Thyroid gland (tissue), 4 donors: ENCODE measurements around the gene ACBD6. TPM values are rescaled to one million over a fixed set of nuclear protein-coding genes. Genes with fewer than 3 reads are reported as not detected.

Experiments
- DNase-seq, 2 donors: peaks; one replicate each; pipeline ENCODE4 v3.0.0-alpha.2; 2019
- H3K27ac ChIP-seq, 3 donors: fragments of 200-600 bp; sonication (generic); 1 replicate in 2 of 3; 2 replicates in 1 of 3; pipeline ENCODE4 v1.5.1; 2016 to 2019; ENCODE audit warnings: mild to moderate bottlenecking in 1 of 3, moderate library complexity in 1 of 3
- H3K27me3 ChIP-seq: fragments of 200-600 bp; sonication (generic); one replicate; pipeline ENCODE4 v1.5.1; 2019
- H3K36me3 ChIP-seq, 2 donors: fragments of 200-600 bp; sonication (generic); one replicate each; pipeline ENCODE4 v1.5.1; 2016 to 2019
- H3K4me1 ChIP-seq, 2 donors: fragments of 200-600 bp; sonication (generic); one replicate each; pipeline ENCODE4 v1.5.1; 2017 to 2019
- H3K4me3 ChIP-seq, 3 donors: fragments of 200-600 bp; sonication (generic); replicated peaks in 1 of 3; 1 replicate in 2 of 3; 2 replicates in 1 of 3; pipeline ENCODE4 v1.5.1; 2016; ENCODE audit warnings: mild to moderate bottlenecking in 1 of 3
- H3K9me3 ChIP-seq: fragments of 200-600 bp; sonication (generic); one replicate; pipeline ENCODE4 v1.5.1; 2017
- CTCF ChIP-seq, 6 experiments: fragments of 200-600 bp in 3 of 6; fragments of 450-650 bp in 3 of 6; sonication (generic) in 3 of 6; IDR thresholded peaks; one replicate each; pipeline ENCODE4 v1.5.1; 2016 to 2019; ENCODE audit warnings: antibody characterized with exemption in 6 of 6, mild to moderate bottlenecking in 2 of 6, inconsistent platforms in 1 of 6, moderate library complexity in 1 of 6
- POLR2A ChIP-seq, 2 donors: fragments of 450-650 bp; IDR thresholded peaks; one replicate each; pipeline ENCODE4 v1.6.1; 2017; ENCODE audit warnings: antibody characterized with exemption in 2 of 2, mild to moderate bottlenecking in 2 of 2, moderate library complexity in 1 of 2
- WGBS, 2 donors: methylation state at CpG; one replicate each; pipeline ENCODE4 v1.1.5; 2017; 5-methylcytosine and 5-hydroxymethylcytosine counted together
- intact Hi-C: fragments of 100-400 bp; cut with DNase I; formaldehyde crosslinking; loops from one replicate; pipeline ENCODE4 v1.15.1; 2023
- total RNA-seq, 4 donors: library from RNA; depleted of rRNA; stranded (reverse); fragments of >200 nt; gene quantifications; one replicate each; pipeline ENCODE4 v1.2.3, GENCODE V29; 2016

Gene ACBD6
- total RNA-seq, 4 donors from 2014 or later, result 52.6 to 66.5 (median 57.2) TPM

DNA sequence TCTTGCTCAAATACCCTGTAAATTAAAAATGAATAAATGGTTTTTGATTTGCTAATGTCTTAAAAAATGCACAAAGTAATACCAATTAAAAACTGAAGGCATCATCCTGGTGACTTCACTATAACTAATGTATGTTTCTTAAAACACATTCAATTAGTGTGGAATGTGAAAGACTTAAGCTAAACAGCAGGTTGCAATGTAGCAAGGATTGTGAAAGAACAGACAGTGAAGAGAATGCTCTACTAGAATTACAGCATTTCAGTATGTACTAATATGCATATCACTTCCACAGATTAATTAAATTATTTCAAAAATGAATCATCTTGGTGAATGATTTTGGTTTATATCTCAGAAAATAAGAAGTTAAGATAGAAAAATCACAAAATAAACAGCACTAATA lies 216.0 kb downstream of the ACBD6 start:
- TF ChIP-seq POLR2A (IDR thresholded peaks at IDR 0.05), result no peak
- no peak for TF ChIP-seq CTCF (IDR thresholded peaks at IDR 0.05)
- DNase-seq, result no peak
- H3K9me3 ChIP-seq, result no peaks in the 10 kb centered on the region
- H3K36me3 ChIP-seq, result peaks cover 0 to 4% of the 10 kb centered on the region in 2 donors
- no peak overlapping the region for H3K4me3 ChIP-seq
- H3K27ac ChIP-seq, result no peak overlapping the region
- no peaks in the 10 kb centered on the region for H3K27me3 ChIP-seq
- intact Hi-C loops, result no loop called here
- H3K4me1 ChIP-seq, result no peaks in the 10 kb centered on the region

DNA sequence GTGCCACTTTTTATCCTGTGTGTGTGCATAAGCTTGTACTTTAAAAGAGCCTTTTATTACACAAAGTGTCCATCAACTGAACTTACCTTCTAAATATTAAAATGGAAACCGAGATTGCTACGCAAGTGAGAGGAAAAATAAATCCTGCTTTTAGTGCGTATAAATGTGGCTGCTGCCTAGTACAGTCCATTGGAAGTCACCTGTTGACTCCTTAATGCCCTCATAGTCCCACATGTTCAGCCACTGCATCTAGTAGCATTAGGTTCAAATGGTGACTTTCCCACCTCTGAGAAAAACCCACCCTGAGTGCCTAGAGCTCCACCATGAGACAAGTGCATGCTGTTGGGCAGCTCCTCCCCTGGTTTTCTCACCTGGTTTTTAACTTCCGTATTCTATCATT lies 219.3 kb downstream of the ACBD6 start:
- DNase-seq, result no peak
- intact Hi-C loops, result no loop called here
- H3K27me3 ChIP-seq, result no peaks in the 10 kb centered on the region
- TF ChIP-seq CTCF (IDR thresholded peaks at IDR 0.05), result no peak
- no peak for TF ChIP-seq POLR2A (IDR thresholded peaks at IDR 0.05)
- peaks cover 0 to 4% of the 10 kb centered on the region in 2 donors for H3K36me3 ChIP-seq
- no peak overlapping the region for H3K27ac ChIP-seq
- 92 to 97% methylated on average over 4 of the region's 4 CpGs for WGBS, 2 donors
- no peak overlapping the region for H3K4me3 ChIP-seq
- no peaks in the 10 kb centered on the region for H3K9me3 ChIP-seq
- H3K4me1 ChIP-seq, result peaks cover 5 to 9% of the 10 kb centered on the region in 2 donors

DNA sequence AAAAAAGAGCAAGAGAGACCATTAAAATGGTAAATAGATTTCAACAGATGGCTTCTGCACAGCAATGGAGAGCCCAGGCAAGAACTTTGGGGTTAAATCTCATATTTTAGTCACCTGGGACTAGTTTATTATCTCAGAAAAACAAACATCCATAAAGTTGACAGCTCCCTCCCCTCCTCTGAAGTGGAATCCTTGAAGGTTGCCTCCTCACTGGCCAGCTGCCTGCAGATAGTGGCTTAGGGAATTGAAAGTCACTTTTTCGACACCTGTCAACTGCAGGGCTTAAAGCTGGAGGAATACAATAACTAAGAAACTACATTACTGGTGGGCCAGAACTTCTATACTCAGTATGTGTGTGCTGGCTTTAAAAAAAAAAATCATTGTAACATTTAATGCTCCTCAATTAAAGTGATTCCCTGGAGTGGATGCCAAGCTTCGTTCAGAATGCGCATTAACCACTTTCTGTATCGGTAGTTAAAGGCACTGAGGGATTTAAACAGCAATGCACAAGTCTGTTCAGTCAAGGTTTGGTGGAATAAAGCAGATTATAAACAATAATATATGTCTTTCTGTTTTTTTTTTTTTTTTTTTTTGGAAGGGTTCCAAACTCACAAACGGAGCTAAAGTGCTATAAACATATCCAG lies 219.9 kb downstream of the ACBD6 start:
- no peak for DNase-seq
- H3K4me3 ChIP-seq, result no peak overlapping the region
- TF ChIP-seq POLR2A (IDR thresholded peaks at IDR 0.05) (no peak), CTCF (IDR thresholded peaks at IDR 0.05) (no peak)
- intact Hi-C loops, result no loop called here
- peaks cover 11 to 15% of the 10 kb centered on the region in 2 donors for H3K4me1 ChIP-seq
- no peak overlapping the region for H3K27ac ChIP-seq
- H3K27me3 ChIP-seq, result no peaks in the 10 kb centered on the region
- 76 to 79% methylated on average over 5 of the region's 5 CpGs for WGBS, 2 donors
- H3K9me3 ChIP-seq, result no peaks in the 10 kb centered on the region
- H3K36me3 ChIP-seq, result peaks cover 0 to 4% of the 10 kb centered on the region in 2 donors

- H3K4me1 ChIP-seq, result peaks cover 20 to 25% of the 10 kb centered on the region in 2 donors
- H3K27ac ChIP-seq, result no peak overlapping the region
- TF ChIP-seq POLR2A (IDR thresholded peaks at IDR 0.05) (no peak), CTCF (IDR thresholded peaks at IDR 0.05) (no peak)
- 98 to 99% methylated on average over 1 of the region's 1 CpG for WGBS, 2 donors
- DNase-seq, result no peak
- no peaks in the 10 kb centered on the region for H3K27me3 ChIP-seq
- H3K4me3 ChIP-seq, result no peak overlapping the region
- intact Hi-C loops, result no loop called here
- no peaks in the 10 kb centered on the region for H3K9me3 ChIP-seq
- H3K36me3 ChIP-seq, result peaks cover 0 to 4% of the 10 kb centered on the region in 2 donors
Measured at GRCh38 chr1:180281490-180281889, 220.9 kb downstream of the ACBD6 start.

DNA sequence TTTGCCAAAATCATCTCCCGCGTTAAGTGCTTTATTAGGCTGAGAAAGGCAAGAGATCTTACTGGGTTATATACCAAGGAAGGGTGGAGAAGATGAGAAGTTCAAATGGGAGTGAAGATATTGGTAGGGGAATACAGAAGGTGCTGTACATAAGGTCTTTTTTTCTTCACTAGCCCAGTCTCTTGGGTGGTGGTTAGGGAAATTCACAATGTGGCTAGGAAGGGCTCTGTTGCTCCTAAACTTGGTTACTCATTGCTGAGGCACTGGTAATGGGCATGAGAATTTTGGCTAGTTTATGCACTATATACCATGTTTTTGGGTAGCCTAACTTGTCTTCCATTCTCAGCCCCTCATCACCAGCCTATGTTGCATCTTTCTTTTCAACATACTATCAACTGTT lies 221.8 kb downstream of the ACBD6 start:
- intact Hi-C loops, result no loop called here
- Histone ChIP-seq H3K4me1 (peaks cover 23 to 34% of the 10 kb centered on the region in 2 donors), H3K36me3 (peaks cover 0 to 4% of the 10 kb centered on the region in 2 donors), H3K9me3 (no peaks in the 10 kb centered on the region), H3K27me3 (no peaks in the 10 kb centered on the region), H3K27ac (no peak overlapping the region), H3K4me3 (no peak overlapping the region)
- 96 to 98% methylated on average over 2 of the region's 2 CpGs for WGBS, 2 donors
- no peak for DNase-seq
- TF ChIP-seq CTCF (IDR thresholded peaks at IDR 0.05), result no peak
- no peak for TF ChIP-seq POLR2A (IDR thresholded peaks at IDR 0.05)
